Astrocyte (in vitro differentiated cells and primary cell): ENCODE data around the gene PPRC1.

ENCODE experiments used
- CTCF ChIP-seq: IDR thresholded peaks from 2 replicates; pipeline ENCODE4 v1.5.1; 2011; ENCODE audit warnings: low read depth, mild to moderate bottlenecking, inconsistent platforms, low read length, moderate library complexity; ENCODE audit not compliant: insufficient read depth
- EZH2 ChIP-seq: IDR thresholded peaks from 2 replicates; pipeline ENCODE4 v1.6.1; 2012; ENCODE audit warnings: mild to moderate bottlenecking, low read length, inconsistent platforms; ENCODE audit not compliant: insufficient read depth

DNA sequence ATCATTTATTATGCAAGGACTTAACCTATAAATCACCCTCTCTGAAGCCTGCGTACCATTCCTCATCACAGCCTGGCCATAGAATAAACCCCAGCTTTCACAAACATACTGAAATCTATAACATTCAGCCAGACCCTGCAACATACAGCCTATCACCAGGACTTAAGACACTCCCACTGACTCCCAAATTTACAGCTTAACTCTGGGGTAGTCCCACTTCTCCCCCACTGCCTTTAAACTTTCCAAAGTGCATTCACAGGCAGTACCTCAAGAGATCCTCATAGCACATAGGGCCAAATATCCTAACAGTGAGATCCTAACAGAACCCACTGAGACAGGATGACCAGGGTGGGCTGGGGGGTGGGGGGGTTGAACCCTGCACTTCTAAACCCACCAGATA lies 16.2 kb upstream of the PPRC1 start:
- TF ChIP-seq CTCF = no peak
- TF ChIP-seq EZH2 = no peak
